Fibroblast of the aortic adventitia (primary cell): ENCODE measurements around the gene BTBD3. TPM values are rescaled to one million over a fixed set of nuclear protein-coding genes. Genes with fewer than 3 reads are reported as not detected.

Experiments used
- DNase-seq: peaks from one replicate; pipeline ENCODE4 v3.0.0-alpha.2; 2010; ENCODE audit warnings: low read depth
- H3K4me3 ChIP-seq: 2 replicates; pipeline ENCODE4 v1.5.1; 2011; ENCODE audit warnings: low read depth, mild to moderate bottlenecking, control low read depth, low read length, moderate library complexity
- total RNA-seq: library from RNA; depleted of rRNA; stranded (reverse); fragments of >200 nt; gene quantifications from 2 replicates; pipeline ENCODE4 v1.2.3, GENCODE V29; 2012; ENCODE audit warnings: low replicate concordance
- TF ChIP-seq, protein P1 (sequence below): IDR thresholded peaks from 2 replicates; pipeline ENCODE4 v1.5.1; 2011; ENCODE audit warnings: mild to moderate bottlenecking, low read length, control low read depth, inconsistent platforms; ENCODE audit not compliant: insufficient read depth

Gene BTBD3
- total RNA-seq, 1 donor = 23.6 TPM

DNA sequence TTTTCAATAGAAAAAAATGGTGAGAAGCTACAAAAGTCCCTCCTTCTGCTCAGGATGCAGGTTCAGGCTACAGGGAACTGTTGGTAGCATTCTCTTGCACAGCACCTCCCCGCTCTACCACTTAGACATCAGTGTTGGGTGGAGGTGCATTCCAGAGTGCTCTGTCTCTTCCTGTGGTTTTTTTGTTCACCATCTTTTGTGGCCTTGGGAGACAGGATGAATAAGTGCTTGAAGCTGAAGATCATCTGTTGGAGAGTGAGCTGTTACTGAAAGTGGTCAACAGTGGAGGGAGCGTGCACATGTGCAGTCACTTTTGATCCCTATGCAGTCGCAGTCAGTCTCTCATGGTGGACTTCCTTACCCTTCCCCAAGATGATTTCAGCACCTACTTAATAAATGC is 16.6 kb upstream of the BTBD3 start:
- TF ChIP-seq, protein P1, sequence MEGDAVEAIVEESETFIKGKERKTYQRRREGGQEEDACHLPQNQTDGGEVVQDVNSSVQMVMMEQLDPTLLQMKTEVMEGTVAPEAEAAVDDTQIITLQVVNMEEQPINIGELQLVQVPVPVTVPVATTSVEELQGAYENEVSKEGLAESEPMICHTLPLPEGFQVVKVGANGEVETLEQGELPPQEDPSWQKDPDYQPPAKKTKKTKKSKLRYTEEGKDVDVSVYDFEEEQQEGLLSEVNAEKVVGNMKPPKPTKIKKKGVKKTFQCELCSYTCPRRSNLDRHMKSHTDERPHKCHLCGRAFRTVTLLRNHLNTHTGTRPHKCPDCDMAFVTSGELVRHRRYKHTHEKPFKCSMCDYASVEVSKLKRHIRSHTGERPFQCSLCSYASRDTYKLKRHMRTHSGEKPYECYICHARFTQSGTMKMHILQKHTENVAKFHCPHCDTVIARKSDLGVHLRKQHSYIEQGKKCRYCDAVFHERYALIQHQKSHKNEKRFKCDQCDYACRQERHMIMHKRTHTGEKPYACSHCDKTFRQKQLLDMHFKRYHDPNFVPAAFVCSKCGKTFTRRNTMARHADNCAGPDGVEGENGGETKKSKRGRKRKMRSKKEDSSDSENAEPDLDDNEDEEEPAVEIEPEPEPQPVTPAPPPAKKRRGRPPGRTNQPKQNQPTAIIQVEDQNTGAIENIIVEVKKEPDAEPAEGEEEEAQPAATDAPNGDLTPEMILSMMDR = no peak
- DNase-seq = peak; percentile 45

DNA sequence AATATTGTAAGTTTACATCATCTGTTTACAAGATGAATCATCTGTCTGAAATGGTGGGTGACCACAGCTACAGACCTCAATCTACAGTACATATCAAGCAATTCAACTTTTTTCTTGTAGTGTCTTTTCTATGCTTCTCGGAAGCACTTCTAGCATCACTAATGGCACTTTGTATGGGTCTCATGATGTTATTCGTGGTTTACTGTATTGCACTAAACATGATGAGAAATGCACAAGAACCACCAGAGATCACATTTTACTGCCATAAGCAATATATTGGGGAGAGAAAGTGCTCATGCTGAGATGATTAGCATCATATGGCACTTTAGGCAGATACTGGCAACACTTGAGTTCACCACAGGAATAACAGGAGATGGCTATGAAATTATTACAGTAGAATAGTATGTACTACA is 15.4 kb upstream of the BTBD3 start:
- TF ChIP-seq, protein P1 = no peak
- H3K4me3 ChIP-seq = no peak overlapping the region
- no peak for DNase-seq

More for the DNA sequence above, 16.6 kb upstream of the BTBD3 start:
- no peak overlapping the region for H3K4me3 ChIP-seq

DNA sequence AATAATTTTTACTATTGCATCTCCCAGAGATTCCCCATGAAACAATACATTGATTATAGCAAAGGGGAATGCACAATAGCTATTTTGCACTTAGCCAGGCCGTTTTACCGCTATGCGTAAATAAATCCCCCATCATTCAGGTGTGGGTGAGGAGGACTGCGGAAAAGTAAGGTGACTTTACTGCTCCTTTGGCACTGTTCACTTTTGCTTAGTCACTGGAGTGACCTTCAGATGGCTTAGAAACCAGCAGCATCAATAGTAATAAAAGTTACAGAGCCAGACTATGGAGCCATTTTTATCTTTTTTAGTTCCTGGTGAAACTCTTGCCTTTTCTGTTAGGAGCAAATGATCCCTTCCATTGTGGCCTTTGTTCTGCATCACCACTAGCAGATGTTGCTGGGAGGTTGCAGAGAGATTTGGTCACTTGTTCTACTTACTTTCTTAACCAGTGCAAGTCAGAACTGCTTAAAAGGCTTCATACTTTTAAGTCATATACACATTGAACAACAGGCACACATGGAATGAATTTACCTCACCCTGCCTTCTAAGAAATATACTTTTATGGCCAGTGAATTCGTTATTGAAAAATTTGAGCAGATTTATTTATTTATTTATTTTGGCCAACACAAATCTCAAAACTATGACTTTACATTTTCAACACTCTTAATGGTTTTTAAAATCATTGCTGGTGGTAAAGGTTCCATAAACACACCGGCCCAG is 12.1 kb upstream of the BTBD3 start:
- TF ChIP-seq, protein P1 = no peak
- no peak for DNase-seq

DNA sequence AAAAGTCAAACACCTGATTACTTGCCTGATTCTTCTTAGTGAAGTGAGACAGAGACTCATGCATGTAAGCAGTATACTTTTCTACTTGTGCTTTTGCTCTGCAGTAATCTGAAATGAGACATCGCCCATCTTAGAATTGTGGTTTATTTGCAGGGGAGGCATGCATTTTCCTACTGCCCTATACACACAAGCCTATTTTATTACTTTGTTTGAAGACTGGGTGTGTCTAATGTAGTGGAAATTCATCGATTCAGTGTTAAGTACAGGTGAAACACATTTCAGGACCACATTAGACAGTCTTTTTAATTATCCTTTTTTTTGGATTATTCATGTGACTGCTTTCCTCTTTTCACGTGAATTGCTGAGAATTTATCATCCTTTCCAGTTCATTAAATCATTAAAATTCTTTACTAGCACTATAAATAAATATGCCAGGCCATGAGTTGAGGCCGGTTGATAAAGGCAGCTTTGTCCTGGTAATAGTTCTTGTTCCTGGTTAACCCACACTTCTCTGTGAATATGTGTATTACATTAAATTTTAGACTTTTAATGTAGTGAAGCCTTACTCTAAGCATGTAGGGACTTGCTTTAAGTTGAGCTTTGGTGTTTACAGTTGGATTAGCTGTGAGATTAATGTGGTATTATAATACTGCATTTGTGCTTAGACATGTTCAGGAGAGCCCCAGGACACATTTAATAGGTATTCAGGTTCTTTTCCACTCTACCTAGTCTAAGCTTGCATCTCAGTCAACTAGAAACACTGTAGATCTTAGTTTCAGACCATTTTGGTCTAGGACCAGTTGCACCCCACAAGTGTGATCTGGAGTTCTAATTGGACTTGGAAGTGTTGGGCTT is 10.8 kb upstream of the BTBD3 start:
- H3K4me3 ChIP-seq = no peak overlapping the region
- no peak for DNase-seq
- TF ChIP-seq, protein P1 = no peak

More for the DNA sequence above, 12.1 kb upstream of the BTBD3 start:
- no peak overlapping the region for H3K4me3 ChIP-seq

DNA sequence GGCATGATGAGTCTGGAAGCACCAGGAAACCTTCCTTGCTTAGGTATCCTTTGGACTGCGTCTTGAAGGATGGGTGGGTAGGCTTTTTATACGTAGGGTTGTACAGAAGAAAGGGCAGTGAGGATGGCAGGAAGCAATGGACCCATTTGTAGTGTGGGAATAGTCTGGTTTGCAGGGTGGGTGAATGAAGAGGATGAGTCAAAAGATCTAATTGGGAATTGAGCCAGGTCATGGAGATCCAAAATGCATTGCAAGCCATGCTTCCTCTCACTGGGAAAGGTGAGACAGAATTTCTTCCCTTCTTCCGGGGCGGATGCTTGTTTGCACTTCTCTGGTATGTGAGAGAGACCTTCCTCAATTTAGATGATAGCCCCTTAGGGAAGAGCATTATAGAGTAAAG is 10.1 kb upstream of the BTBD3 start:
- no peak for DNase-seq
- H3K4me3 ChIP-seq = no peak overlapping the region
- TF ChIP-seq, protein P1 = no peak

DNA sequence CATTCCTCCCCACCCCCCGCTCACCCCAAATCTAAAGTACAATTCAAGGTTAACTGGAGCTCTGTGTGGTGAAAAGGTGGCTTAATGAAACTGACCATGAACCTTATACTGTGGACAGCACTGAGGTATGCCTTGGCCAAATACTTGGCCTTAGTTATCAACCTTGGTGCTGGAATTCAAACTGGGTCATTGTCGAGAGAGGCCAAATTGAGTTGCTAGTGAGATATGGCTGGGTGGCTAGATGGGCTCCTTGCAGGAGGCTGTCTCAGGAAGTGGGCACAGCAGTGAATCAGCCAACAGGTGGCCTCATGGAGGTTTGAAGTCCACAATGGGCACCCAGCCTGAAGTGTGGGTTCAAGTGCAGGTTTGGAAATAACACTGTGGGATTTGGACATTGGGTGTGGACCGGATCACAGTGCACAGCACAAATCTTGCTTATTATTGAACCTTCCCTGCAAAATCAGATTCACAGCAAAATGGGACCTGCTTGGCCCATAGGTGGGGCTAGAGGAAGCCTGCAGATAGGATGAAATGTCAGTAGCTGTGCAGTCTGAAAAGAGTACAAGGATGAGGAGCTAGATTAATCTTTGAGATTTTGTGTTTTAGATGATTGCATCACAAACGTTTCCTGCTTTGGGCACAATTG is 5.6 kb upstream of the BTBD3 start:
- H3K4me3 ChIP-seq = no peak overlapping the region
- TF ChIP-seq, protein P1 = peak; percentile 47
- DNase-seq = peak; percentile 33
